ENCODE data around the gene LIN37. TPM values are rescaled to one million over a fixed set of nuclear protein-coding genes. Genes with fewer than 3 reads are reported as not detected.
"Not testable (repeated sequence)": the region's sequence is repeated elsewhere in the genome, so short reads cannot be mapped to it uniquely, and the experiment has no call there.

Gene LIN37
- total and polyA plus RNA-seq, 12 donors = 6.0 to 137 (median 12.5) TPM

GRCh38 chr19:35721374-35721773 lies 27.0 kb upstream of the LIN37 start:
- no peaks in the 10 kb centered on the region for H3K9me3 ChIP-seq (replicated peaks in 1 of 3)
- peak in 1 of 7 donors; percentile 6 for DNase-seq
- no peak overlapping the region for H3K4me3 ChIP-seq
- H3K36me3 ChIP-seq (replicated peaks in 1 of 2) = peaks cover 0 to 64% of the 10 kb centered on the region in 2 donors
- 92 to 100% (median 93%) methylated on average over 1 to 16 of the region's 16 CpGs for WGBS, 4 donors
- H3K4me1 ChIP-seq (replicated peaks in 1 of 2) = peaks cover 14 to 17% of the 10 kb centered on the region in 2 donors
- H3K27me3 ChIP-seq = no peaks in the 10 kb centered on the region
- intact Hi-C loops (cut with DNase I) = no loop called here
- no peak overlapping the region for H3K27ac ChIP-seq
- TF ChIP-seq CTCF (IDR thresholded peaks at IDR 0.05) = no peak
- TF ChIP-seq POLR2A (IDR thresholded peaks at IDR 0.05) = no peak

GRCh38 chr19:35722461-35722860 lies 25.9 kb upstream of the LIN37 start:
- WGBS, 4 donors = 91 to 98% (median 95%) methylated on average over 7 to 14 of the region's 14 CpGs
- TF ChIP-seq CTCF (IDR thresholded peaks at IDR 0.05) (no peak), POLR2A (IDR thresholded peaks at IDR 0.05) (no peak)
- peak in 2 of 7 donors; percentile 4 to 24 for DNase-seq
- Histone ChIP-seq H3K27ac (no peak overlapping the region), H3K4me3 (no peak overlapping the region), H3K36me3 (replicated peaks in 1 of 2) (peaks cover 0 to 75% of the 10 kb centered on the region in 2 donors), H3K9me3 (replicated peaks in 1 of 3) (no peaks in the 10 kb centered on the region), H3K27me3 (no peaks in the 10 kb centered on the region), H3K4me1 (replicated peaks in 1 of 2) (peaks cover 10 to 17% of the 10 kb centered on the region in 2 donors)
- intact Hi-C loops (cut with DNase I) = no loop called here

GRCh38 chr19:35722897-35723296 lies 25.5 kb upstream of the LIN37 start:
- Histone ChIP-seq H3K4me3 (no peak overlapping the region), H3K27me3 (no peaks in the 10 kb centered on the region), H3K9me3 (replicated peaks in 1 of 3) (no peaks in the 10 kb centered on the region), H3K27ac (no peak overlapping the region), H3K4me1 (replicated peaks in 1 of 2) (peaks cover 10 to 17% of the 10 kb centered on the region in 2 donors), H3K36me3 (replicated peaks in 1 of 2) (peaks cover 0 to 80% of the 10 kb centered on the region in 2 donors)
- TF ChIP-seq CTCF (IDR thresholded peaks at IDR 0.05) (no peak), POLR2A (IDR thresholded peaks at IDR 0.05) (no peak)
- intact Hi-C loops (cut with DNase I) = no loop called here
- WGBS, 4 donors = 91 to 95% (median 92%) methylated on average over 11 to 16 of the region's 16 CpGs
- peak in 1 of 7 donors; percentile 6 for DNase-seq

- WGBS, 4 donors = 90 to 95% (median 92%) methylated on average over 7 to 24 of the region's 24 CpGs
- Histone ChIP-seq H3K27ac (no peak overlapping the region), H3K36me3 (replicated peaks in 1 of 2) (peaks cover 0 to 87% of the 10 kb centered on the region in 2 donors), H3K27me3 (no peaks in the 10 kb centered on the region), H3K4me1 (replicated peaks in 1 of 2) (peaks cover 9 to 15% of the 10 kb centered on the region in 2 donors), H3K4me3 (no peak overlapping the region), H3K9me3 (replicated peaks in 1 of 3) (no peaks in the 10 kb centered on the region)
- peak in 1 of 7 donors; percentile 4 for DNase-seq
- TF ChIP-seq CTCF (IDR thresholded peaks at IDR 0.05) (no peak), POLR2A (IDR thresholded peaks at IDR 0.05) (no peak)
- intact Hi-C loops (cut with DNase I) = no loop called here
Observed at GRCh38 chr19:35723671-35724070, 24.7 kb upstream of the LIN37 start.

- H3K27ac ChIP-seq; DNase-seq; H3K4me3 ChIP-seq; intact Hi-C loops (cut with DNase I); H3K27me3 ChIP-seq; H3K9me3 ChIP-seq (replicated peaks in 1 of 3): not testable (repeated sequence)
- Histone ChIP-seq H3K36me3 (replicated peaks in 1 of 2) (peaks cover 0 to 92% of the 10 kb centered on the region in 2 donors), H3K4me1 (replicated peaks in 1 of 2) (peaks cover 4 to 10% of the 10 kb centered on the region in 2 donors)
- WGBS, 4 donors = 89 to 94% (median 90%) methylated on average over 7 of the region's 7 CpGs
Observed at GRCh38 chr19:35724132-35724531, 24.2 kb upstream of the LIN37 start.

Data from adrenal gland (tissue), 12 donors.